ENCODE measurements around the gene KMT2A. TPM values are rescaled to one million over a fixed set of nuclear protein-coding genes. Genes with fewer than 3 reads are reported as not detected.

The KMT2A gene
- total and polyA plus RNA-seq, 10 of the 15 experiments (the other 5 are each of a cell fraction or from before 2014, with no cell fraction given): 6.1 to 56.9 (median 25.4) TPM

DNA sequence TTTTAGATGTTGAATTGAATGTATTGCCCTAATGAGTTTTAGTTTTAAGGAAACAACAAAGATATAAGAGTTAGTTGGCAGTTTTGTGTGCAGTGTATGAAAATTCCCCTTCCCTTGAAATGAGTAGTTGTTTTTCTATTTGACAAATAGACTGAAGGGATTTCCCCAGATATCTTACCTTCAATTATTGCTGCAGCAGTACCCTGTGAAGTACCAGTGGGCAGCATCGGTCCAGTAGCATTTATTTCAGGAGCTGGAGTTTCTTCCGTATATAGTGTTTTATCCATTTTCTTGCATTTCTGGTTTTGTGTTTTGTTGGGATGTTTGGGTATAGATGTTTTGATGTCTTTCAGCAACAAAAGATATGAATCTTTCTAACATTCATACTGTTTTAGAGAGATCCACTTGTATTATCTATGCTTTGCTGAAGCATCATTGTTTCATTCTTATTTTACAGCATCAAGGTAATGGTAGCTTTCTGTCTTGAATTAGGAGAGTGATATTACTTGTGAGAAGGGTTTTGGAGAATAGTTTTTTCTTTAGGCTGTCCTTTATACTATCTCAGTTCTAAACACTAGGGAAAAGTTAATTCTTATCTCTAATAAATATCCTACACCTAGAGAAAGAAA is 7.4 kb downstream of the KMT2A start (continued):
- TF ChIP-seq, protein P1, sequence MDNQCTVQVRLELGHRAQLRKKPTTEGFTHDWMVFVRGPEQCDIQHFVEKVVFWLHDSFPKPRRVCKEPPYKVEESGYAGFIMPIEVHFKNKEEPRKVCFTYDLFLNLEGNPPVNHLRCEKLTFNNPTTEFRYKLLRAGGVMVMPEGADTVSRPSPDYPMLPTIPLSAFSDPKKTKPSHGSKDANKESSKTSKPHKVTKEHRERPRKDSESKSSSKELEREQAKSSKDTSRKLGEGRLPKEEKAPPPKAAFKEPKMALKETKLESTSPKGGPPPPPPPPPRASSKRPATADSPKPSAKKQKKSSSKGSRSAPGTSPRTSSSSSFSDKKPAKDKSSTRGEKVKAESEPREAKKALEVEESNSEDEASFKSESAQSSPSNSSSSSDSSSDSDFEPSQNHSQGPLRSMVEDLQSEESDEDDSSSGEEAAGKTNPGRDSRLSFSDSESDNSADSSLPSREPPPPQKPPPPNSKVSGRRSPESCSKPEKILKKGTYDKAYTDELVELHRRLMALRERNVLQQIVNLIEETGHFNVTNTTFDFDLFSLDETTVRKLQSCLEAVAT (IDR thresholded peaks at IDR 0.05): no peak
- peak; percentile 80 for TF ChIP-seq MTA2 (IDR thresholded peaks at IDR 0.05; ENCODE audit: low read depth)
- no peak for TF ChIP-seq FOS (IDR thresholded peaks at IDR 0.05; ENCODE audit: borderline replicate concordance, extremely low read depth, insufficient read length)
- peak; percentile 77; the same call in 1 of the 2 replicates for TF ChIP-seq BCL11A (IDR thresholded peaks at IDR 0.05; ENCODE audit: low read depth, low read length)
- peak; percentile 67; the same call in 1 of the 2 replicates for TF ChIP-seq NR2F1 (conservative IDR thresholded peaks at IDR 0.05)
- TF ChIP-seq SMC3 (IDR thresholded peaks at IDR 0.05; ENCODE audit: borderline replicate concordance, low read length): no peak
- TF ChIP-seq, protein P2, sequence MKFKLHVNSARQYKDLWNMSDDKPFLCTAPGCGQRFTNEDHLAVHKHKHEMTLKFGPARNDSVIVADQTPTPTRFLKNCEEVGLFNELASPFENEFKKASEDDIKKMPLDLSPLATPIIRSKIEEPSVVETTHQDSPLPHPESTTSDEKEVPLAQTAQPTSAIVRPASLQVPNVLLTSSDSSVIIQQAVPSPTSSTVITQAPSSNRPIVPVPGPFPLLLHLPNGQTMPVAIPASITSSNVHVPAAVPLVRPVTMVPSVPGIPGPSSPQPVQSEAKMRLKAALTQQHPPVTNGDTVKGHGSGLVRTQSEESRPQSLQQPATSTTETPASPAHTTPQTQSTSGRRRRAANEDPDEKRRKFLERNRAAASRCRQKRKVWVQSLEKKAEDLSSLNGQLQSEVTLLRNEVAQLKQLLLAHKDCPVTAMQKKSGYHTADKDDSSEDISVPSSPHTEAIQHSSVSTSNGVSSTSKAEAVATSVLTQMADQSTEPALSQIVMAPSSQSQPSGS (IDR thresholded peaks at IDR 0.05; ENCODE audit: low read length): peak; percentile 68
- TF ChIP-seq SUPT20H (IDR thresholded peaks at IDR 0.05; ENCODE audit: borderline replicate concordance, control insufficient read depth, low read depth, low read length): no peak
- TF ChIP-seq, protein P3, sequence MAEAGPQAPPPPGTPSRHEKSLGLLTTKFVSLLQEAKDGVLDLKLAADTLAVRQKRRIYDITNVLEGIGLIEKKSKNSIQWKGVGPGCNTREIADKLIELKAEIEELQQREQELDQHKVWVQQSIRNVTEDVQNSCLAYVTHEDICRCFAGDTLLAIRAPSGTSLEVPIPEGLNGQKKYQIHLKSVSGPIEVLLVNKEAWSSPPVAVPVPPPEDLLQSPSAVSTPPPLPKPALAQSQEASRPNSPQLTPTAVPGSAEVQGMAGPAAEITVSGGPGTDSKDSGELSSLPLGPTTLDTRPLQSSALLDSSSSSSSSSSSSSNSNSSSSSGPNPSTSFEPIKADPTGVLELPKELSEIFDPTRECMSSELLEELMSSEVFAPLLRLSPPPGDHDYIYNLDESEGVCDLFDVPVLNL (IDR thresholded peaks at IDR 0.05; ENCODE audit: low read depth, low read length): no peak
- TF ChIP-seq EP300 (IDR thresholded peaks at IDR 0.05; ENCODE audit: borderline replicate concordance in 1 of 2, control insufficient read depth in 1 of 2, low read depth in 2 of 2, low read length in 2 of 2): peak; percentile 52 to 82; a peak in 3 of 4 replicates
- peak; percentile 91 for TF ChIP-seq IRF4 (IDR thresholded peaks at IDR 0.05; ENCODE audit: low read depth, low read length)
